AG09309 (cell line): ENCODE results near the gene PDZD7.

ENCODE experiments used
- DNase-seq: peaks from one replicate; pipeline ENCODE4 v3.0.0-alpha.2; 2010; ENCODE audit warnings: low read depth
- H3K4me3 ChIP-seq: 2 replicates; pipeline ENCODE4 v1.5.1; 2011; ENCODE audit warnings: mild to moderate bottlenecking, low read depth, low read length, moderate library complexity; ENCODE audit not compliant: control insufficient read depth
- TF ChIP-seq, protein P1 (sequence below): IDR thresholded peaks from 2 replicates; pipeline ENCODE4 v1.5.1; 2011; ENCODE audit warnings: mild to moderate bottlenecking, low read depth, low read length, inconsistent platforms; ENCODE audit not compliant: insufficient read depth, control insufficient read depth; ENCODE audit errors: missing control alignments

PDZD7 gene

DNA sequence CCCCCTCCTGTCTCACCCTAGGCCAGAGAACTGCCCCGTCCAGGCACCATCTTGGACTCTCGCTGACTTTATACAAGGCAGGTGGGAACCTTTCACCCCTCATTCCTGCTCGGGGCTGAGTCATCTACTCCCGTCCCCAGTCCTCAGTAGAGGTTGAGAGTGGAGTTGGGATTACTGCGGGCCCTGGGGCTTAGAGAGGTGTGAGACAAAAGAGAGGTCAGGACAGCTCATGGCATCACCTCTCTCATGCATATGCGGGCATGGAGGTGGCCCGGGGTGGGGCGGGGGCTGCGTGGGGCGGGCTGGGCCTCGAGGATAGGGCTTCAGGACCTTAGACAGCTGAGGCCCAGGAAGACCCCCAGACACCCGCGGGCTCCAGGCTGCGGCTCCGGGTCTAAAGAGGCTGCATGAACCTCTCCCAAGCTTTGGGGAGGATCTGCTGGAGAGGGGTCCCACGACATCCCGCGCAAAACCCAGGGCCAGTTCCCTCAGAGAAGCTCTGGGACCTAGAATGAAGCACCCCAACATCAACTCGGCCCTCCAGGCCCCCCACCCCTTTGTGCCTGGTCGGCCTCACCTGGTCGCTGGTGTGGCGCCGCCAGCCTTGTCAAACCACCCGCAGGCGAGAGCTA, 317 bp downstream of the PDZD7 start:
- TF ChIP-seq, protein P1, sequence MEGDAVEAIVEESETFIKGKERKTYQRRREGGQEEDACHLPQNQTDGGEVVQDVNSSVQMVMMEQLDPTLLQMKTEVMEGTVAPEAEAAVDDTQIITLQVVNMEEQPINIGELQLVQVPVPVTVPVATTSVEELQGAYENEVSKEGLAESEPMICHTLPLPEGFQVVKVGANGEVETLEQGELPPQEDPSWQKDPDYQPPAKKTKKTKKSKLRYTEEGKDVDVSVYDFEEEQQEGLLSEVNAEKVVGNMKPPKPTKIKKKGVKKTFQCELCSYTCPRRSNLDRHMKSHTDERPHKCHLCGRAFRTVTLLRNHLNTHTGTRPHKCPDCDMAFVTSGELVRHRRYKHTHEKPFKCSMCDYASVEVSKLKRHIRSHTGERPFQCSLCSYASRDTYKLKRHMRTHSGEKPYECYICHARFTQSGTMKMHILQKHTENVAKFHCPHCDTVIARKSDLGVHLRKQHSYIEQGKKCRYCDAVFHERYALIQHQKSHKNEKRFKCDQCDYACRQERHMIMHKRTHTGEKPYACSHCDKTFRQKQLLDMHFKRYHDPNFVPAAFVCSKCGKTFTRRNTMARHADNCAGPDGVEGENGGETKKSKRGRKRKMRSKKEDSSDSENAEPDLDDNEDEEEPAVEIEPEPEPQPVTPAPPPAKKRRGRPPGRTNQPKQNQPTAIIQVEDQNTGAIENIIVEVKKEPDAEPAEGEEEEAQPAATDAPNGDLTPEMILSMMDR, result no peak

DNA sequence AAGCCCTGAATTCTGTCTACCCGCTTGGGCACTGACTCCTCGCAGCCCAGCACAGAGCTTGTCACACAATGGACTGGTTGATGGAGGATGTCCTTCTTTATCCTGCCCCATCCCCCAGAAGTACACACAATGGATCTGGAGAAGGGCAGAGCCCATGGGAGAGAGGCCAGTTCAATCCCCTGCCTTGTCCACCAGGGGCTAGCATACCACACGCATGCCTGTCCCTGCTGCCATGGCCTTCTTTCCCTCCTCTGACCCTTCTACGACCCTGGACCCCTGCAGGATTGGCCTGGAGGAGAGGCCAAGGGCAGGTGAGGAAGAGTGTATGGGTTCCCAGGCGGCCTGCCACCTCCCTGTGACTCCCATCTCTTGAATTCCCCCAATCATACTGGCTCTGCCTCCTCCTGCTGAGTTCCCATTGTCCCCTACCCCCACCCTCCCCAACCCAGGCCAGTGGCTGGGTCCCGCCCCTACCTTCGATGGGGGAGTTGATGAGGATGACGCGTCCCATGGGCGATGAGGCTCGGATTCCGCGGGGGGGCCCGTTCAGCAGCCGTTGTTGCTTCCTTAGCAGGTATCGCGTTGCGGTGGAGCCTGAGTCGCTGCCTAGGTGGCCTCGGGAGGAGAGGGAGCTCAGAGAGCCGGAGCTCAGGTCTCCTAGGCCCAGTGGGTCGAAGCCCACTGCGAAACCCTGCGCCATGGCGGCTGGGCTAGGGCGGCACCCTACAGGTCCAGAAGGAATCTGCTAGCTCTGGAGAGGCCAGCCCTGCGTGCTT, 1.2 kb downstream of the PDZD7 start:
- DNase-seq, result no peak
- no peak overlapping the region for H3K4me3 ChIP-seq
- TF ChIP-seq, protein P1, result no peak

More for the DNA sequence above, 317 bp downstream of the PDZD7 start:
- H3K4me3 ChIP-seq, result peak overlapping the region; percentile 79
- no peak for DNase-seq

DNA sequence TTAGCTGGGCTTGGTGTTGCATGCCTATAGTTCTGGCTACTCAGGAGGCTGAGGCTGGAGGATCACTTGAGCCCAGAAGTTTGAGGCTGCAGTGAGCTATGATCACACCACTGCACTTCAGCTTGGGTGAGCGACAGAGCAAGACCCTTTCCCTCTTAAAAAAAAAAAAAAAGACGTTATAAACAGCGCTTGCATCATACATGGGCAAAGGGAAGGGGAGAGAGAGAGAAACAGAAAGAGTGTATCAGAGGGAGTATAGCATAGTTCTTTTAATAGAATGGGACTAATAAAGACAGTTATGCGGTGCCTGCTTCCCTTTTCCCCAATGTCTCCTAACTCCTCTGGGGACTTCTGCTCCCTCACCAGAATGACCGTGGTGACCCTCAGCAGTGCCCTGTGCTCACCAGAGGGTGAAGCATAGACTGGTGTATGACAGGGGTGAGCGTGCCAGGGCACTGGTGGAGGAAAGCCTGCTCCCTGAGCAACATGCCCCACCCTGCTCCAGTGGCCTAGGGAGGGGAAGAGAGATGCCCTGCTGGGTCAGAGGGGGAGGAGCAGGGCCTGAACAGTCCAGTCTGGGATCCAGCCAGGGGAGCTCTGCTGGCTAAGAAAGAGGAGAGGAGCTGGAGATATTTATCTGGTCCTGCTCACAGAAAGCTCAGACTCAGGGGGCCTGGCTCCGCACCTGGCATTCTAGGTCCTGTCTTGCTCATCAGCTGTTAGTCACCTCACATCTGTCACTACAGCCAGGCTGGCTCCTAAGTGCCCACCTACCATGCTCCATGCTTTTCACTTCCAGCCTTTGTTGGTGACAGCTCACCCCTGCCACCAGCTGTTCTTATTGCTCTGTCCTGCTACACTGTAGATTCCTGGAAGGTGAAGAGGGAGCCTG, 2.2 kb downstream of the PDZD7 start:
- TF ChIP-seq, protein P1, result no peak
- no peak for DNase-seq
- H3K4me3 ChIP-seq, result no peak overlapping the region

DNA sequence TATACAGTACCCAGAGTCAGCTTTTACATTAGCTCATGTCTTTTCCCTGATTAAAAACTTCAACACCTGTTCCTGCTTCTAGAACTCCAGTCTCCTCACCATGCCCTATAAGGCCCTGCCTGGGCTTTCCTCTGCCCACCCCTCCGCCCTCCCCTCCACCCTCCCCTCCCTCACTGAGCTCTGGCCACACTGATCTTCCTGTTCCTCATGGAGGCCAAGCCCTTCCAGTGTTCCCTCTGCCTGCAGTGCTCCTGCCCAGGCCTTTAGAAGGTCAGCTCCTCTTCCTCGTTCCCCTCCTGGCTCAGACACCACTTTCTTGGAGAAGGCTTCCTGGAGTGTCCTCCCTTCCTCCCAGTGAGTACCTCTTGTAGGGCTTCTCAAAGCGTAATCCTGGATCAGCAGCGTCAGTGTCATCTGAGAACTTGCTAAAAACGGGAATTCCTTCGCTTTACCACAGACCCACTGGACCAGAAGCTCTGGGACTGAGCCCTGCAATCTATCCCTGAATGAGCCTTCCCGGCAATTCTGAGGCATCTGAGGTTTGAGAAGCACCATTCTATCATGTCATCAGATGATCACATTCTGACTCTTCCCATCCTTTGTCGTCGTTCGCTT, 3.7 kb downstream of the PDZD7 start:
- no peak overlapping the region for H3K4me3 ChIP-seq
- DNase-seq, result no peak
- TF ChIP-seq, protein P1, result no peak

DNA sequence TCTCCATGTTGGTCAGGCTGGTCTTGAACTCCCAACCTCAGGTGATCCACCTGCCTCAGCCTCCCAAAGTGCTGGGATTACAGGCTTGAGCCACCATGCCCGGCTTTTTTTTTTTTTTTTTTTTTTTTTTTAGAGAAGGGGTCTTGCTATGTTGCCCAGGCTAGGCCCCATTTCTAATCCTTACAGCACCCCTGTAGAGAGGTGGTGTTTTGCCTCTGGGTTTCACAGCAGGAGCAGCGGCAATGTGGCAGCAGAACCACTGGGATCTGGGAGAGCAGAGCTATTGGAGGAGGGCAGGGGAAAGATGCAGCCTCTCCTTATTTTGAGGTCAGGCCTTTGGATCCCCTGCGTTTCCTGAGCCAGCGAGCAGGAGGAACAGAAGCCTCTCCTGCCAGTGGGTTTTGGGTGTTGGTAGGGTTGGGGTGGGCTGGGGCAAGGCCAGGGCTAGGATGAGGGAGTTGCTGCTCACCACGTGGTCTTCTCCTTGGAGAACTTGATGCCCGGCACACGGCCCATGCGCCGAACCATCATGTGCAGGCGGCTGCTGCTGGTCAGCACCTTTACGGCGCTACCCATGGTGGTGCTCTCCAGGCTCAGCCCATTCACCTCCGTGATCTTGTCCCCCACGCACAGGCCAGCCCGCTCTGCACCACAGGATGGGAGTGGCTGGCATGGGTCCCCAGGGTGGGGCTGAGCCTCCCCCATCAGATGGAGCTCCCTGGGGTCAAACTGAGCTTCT, 7.8 kb downstream of the PDZD7 start:
- no peak overlapping the region for H3K4me3 ChIP-seq
- TF ChIP-seq, protein P1, result no peak
- no peak for DNase-seq

DNA sequence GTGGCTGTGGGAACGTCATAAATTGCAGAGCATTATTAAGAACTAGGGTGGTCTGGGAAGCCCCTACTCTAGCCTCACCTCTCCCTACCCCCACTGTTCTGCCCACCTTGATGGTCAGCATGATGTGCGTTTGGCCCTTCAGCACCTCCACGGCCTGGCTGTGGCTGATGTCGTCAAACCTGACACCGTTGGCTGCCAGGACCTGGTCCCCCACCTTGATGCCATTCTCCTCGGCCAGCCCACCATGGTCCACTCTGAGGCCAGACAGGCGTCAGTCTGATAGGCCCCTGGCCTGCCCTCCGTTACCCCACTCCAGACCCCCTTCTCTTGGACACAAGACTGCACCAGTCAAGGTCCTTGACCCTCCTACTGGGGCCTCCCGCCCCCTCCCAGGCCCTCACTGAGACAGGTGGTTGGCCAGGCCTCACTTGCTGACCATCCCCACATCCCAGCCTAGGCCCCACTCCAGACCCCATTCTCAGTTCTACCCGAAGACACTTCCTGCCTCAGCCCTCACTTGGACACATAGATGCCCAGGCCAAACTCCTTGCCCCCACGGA, 9.2 kb downstream of the PDZD7 start:
- TF ChIP-seq, protein P1, result no peak
- no peak overlapping the region for H3K4me3 ChIP-seq
- DNase-seq, result no peak
